Epithelial cell of proximal tubule (primary cell): ENCODE data around the gene LSG1. TPM values are rescaled to one million over a fixed set of nuclear protein-coding genes. Genes with fewer than 3 reads are reported as not detected.
"Not testable (repeated sequence)": the region's sequence is repeated elsewhere in the genome, so short reads cannot be mapped to it uniquely, and the experiment has no call there.

ENCODE experiments used
- DNase-seq: peaks from one replicate; pipeline ENCODE4 v3.0.0-alpha.2; 2011; ENCODE audit warnings: low read depth
- H3K4me3 ChIP-seq: 2 replicates; pipeline ENCODE4 v1.5.1; 2011; ENCODE audit warnings: low read depth, mild to moderate bottlenecking, low read length
- CTCF ChIP-seq: conservative IDR thresholded peaks from 2 replicates; pipeline ENCODE4 v1.5.1; 2012; ENCODE audit warnings: low read depth, mild to moderate bottlenecking, low read length
- total RNA-seq: library from RNA; depleted of rRNA; stranded (reverse); fragments of >200 nt; gene quantifications from 2 replicates; pipeline ENCODE4 v1.2.3, GENCODE V29; 2015

LSG1 gene
- total RNA-seq, 1 donor from 2014 or later = 29.1 TPM

- DNase-seq = no peak
- no peak for TF ChIP-seq CTCF
- H3K4me3 ChIP-seq = no peak overlapping the region
Observed at GRCh38 chr3:194609601-194610000, 62.4 kb downstream of the LSG1 start.

- no peak overlapping the region for H3K4me3 ChIP-seq
- no peak for DNase-seq
- no peak for TF ChIP-seq CTCF
Observed at GRCh38 chr3:194608981-194609380, 63.0 kb downstream of the LSG1 start.

GRCh38 chr3:194607592-194608389 lies 64.2 kb downstream of the LSG1 start:
- H3K4me3 ChIP-seq = no peak overlapping the region
- no peak for TF ChIP-seq CTCF
- no peak for DNase-seq

- DNase-seq = no peak
- TF ChIP-seq CTCF = no peak
- H3K4me3 ChIP-seq = no peak overlapping the region
Observed at GRCh38 chr3:194606941-194607340, 65.0 kb downstream of the LSG1 start.

GRCh38 chr3:194606163-194606562 lies 65.8 kb downstream of the LSG1 start:
- no peak for TF ChIP-seq CTCF
- no peak for DNase-seq
- no peak overlapping the region for H3K4me3 ChIP-seq

GRCh38 chr3:194605314-194605713 lies 66.7 kb downstream of the LSG1 start:
- not testable (repeated sequence) for DNase-seq, H3K4me3 ChIP-seq

- no peak overlapping the region for H3K4me3 ChIP-seq
- peak; percentile 44 for TF ChIP-seq CTCF
- no peak for DNase-seq
Observed at GRCh38 chr3:194604837-194605236, 67.2 kb downstream of the LSG1 start.
